ENCODE data around the gene RAB40A.

The RAB40A gene, protein sequence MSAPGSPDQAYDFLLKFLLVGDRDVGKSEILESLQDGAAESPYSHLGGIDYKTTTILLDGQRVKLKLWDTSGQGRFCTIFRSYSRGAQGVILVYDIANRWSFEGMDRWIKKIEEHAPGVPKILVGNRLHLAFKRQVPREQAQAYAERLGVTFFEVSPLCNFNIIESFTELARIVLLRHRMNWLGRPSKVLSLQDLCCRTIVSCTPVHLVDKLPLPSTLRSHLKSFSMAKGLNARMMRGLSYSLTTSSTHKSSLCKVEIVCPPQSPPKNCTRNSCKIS

GRCh38 chrX:103519389-103519788 is at the start of gene RAB40A:
TSS of gene RAB40A (minus strand) at chrX:103519489. CDS start at chrX:103500756, 18,733 bp downstream.
- TF ChIP-seq, protein P1, sequence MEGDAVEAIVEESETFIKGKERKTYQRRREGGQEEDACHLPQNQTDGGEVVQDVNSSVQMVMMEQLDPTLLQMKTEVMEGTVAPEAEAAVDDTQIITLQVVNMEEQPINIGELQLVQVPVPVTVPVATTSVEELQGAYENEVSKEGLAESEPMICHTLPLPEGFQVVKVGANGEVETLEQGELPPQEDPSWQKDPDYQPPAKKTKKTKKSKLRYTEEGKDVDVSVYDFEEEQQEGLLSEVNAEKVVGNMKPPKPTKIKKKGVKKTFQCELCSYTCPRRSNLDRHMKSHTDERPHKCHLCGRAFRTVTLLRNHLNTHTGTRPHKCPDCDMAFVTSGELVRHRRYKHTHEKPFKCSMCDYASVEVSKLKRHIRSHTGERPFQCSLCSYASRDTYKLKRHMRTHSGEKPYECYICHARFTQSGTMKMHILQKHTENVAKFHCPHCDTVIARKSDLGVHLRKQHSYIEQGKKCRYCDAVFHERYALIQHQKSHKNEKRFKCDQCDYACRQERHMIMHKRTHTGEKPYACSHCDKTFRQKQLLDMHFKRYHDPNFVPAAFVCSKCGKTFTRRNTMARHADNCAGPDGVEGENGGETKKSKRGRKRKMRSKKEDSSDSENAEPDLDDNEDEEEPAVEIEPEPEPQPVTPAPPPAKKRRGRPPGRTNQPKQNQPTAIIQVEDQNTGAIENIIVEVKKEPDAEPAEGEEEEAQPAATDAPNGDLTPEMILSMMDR (conservative IDR thresholded peaks at IDR 0.05; ENCODE audit: control insufficient read depth, insufficient read depth, low read depth, low read length): no peak
- no peak within 1 kb of the TSS for H3K4me3 ChIP-seq (ENCODE audit: control insufficient read depth, low read depth, low read length)
- no peak for DNase-seq (ENCODE audit: low read depth)

- TF ChIP-seq, protein P1 (conservative IDR thresholded peaks at IDR 0.05; ENCODE audit: control insufficient read depth, insufficient read depth, low read depth, low read length): no peak
- no peak overlapping the region for H3K4me3 ChIP-seq (ENCODE audit: control insufficient read depth, low read depth, low read length)
- DNase-seq (ENCODE audit: low read depth): peak; percentile 70
Measured at GRCh38 chrX:103565752-103566151, 46.5 kb upstream of the RAB40A start.

DNA sequence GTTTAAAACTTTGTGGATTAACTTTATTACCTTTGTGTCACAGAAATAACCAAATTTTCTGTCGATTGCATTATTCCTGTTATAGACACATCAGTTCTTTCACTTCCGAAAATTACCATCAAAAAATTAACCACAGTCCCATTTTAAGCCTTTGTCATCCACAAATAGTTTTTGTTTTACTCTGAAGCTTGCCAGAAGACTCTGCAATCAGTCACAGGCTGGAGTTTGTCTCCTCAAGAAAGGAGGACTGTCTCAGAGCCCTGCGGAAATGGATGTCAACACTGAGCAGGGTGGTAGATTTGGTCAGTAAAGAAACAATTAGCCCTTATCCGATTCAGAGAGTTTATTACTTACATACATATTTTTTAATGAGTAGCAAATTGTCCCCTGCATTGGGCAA is 45.9 kb upstream of the RAB40A start:
- no peak overlapping the region for H3K4me3 ChIP-seq (ENCODE audit: control insufficient read depth, low read depth, low read length)
- DNase-seq (ENCODE audit: low read depth): no peak
- TF ChIP-seq, protein P1 (conservative IDR thresholded peaks at IDR 0.05; ENCODE audit: control insufficient read depth, insufficient read depth, low read depth, low read length): no peak

DNA sequence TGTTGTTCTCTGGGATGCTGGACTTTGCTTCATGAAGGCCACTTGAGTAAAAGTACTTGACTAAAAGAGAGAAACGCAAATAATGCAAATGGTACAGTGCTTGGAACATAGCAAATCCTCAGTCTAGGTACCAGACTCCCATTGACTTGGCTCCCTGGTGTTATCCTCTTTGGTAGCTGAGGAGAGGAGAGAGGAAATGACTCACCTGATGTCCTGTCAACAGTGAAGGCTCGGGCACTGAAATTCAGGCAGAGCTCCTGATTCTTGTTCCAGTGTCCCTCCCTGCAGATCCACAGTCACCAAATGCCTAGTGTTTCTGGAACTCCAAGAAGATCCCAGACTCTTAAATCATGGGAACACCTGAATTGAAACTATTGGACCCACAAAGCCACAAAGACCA is 43.5 kb upstream of the RAB40A start:
- no peak overlapping the region for H3K4me3 ChIP-seq (ENCODE audit: control insufficient read depth, low read depth, low read length)
- TF ChIP-seq, protein P1 (conservative IDR thresholded peaks at IDR 0.05; ENCODE audit: control insufficient read depth, insufficient read depth, low read depth, low read length): no peak
- peak; percentile 36 for DNase-seq (ENCODE audit: low read depth)

GRCh38 chrX:103560256-103560655 is 41.0 kb upstream of the RAB40A start:
- TF ChIP-seq, protein P1 (conservative IDR thresholded peaks at IDR 0.05; ENCODE audit: control insufficient read depth, insufficient read depth, low read depth, low read length): no peak
- DNase-seq (ENCODE audit: low read depth): no peak
- no peak overlapping the region for H3K4me3 ChIP-seq (ENCODE audit: control insufficient read depth, low read depth, low read length)

DNA sequence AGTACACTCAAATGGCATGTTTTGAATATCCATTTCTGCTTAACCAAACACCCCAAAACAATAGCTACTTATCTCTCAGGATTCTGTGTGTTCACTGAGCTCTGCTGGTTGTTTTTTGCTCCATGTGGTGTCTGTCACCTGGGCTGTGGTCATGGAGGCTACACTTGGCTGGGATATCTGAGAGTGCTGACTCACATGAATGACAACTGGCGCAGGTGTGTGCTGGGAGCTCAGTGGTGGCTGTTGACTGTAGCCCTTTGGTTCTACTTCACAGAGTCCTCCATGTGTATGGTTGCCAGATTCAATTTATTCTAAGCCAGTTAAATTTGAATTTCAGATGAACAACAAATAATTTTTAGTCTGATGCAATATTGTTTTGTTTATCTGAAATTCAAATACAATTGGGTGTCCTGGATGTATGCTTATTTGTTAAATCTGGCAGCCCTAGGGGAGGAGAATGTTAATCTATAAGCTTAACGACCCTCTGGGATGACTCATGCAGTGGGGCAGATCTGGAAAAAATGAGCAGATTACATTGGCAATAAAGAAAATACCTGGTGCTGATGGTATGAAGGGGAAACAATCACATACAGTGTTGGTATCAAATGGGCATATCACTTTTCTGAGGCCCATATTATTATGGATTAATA is 37.8 kb upstream of the RAB40A start:
- no peak overlapping the region for H3K4me3 ChIP-seq (ENCODE audit: control insufficient read depth, low read depth, low read length)
- no peak for DNase-seq (ENCODE audit: low read depth)

More for the DNA sequence above, 37.8 kb upstream of the RAB40A start:
- TF ChIP-seq, protein P1 (conservative IDR thresholded peaks at IDR 0.05; ENCODE audit: control insufficient read depth, insufficient read depth, low read depth, low read length): no peak
